ENCODE measurements around the gene CPEB1.

CPEB1 gene

GRCh38 chr15:82635798-82636197, 11.4 kb downstream of the CPEB1 start:
- no peak for DNase-seq (ENCODE audit: low spot score)
- CTCF ChIA-PET, result interaction anchor here (0.6 kb wide), 1 partner anchor 8 kb away, joined by 3 read pairs; no protein-coding TSS in a partner anchor
- no peak for TF ChIP-seq CTCF (conservative IDR thresholded peaks at IDR 0.05; ENCODE audit: low read depth)
- H3K27ac ChIP-seq, result no peak overlapping the region
- POLR2A ChIA-PET (ENCODE audit: low non-redundant PET), result interaction anchor here (0.6 kb wide), 1 partner anchor 46 kb away, joined by 7 read pairs; no protein-coding TSS in a partner anchor

GRCh38 chr15:82630033-82630432, 17.1 kb downstream of the CPEB1 start:
- DNase-seq (ENCODE audit: low spot score), result no peak
- H3K27ac ChIP-seq, result no peak overlapping the region
- POLR2A ChIA-PET (ENCODE audit: low non-redundant PET), result no interaction called here
- TF ChIP-seq CTCF (conservative IDR thresholded peaks at IDR 0.05; ENCODE audit: low read depth), result no peak
- CTCF ChIA-PET, result no interaction called here

GRCh38 chr15:82625136-82625535, 22.0 kb downstream of the CPEB1 start:
- no peak overlapping the region for H3K27ac ChIP-seq
- TF ChIP-seq CTCF (conservative IDR thresholded peaks at IDR 0.05; ENCODE audit: low read depth), result no peak
- no peak for DNase-seq (ENCODE audit: low spot score)
- ChIA-PET CTCF (no interaction called here), POLR2A (ENCODE audit: low non-redundant PET) (no interaction called here)

- POLR2A ChIA-PET (ENCODE audit: low non-redundant PET), result no interaction called here
- TF ChIP-seq CTCF (conservative IDR thresholded peaks at IDR 0.05; ENCODE audit: low read depth), result no peak
Measured at GRCh38 chr15:82624438-82624837, 22.7 kb downstream of the CPEB1 start.

GRCh38 chr15:82624008-82624407, 23.2 kb downstream of the CPEB1 start:
- ChIA-PET POLR2A (ENCODE audit: low non-redundant PET) (no interaction called here), CTCF (interaction anchor here (0.6 to 0.7 kb wide), 2 partner anchors 54 to 70 kb away, joined by 3 to 5 read pairs; no protein-coding TSS in a partner anchor)

More at GRCh38 chr15:82624438-82624837, 22.7 kb downstream of the CPEB1 start:
- H3K27ac ChIP-seq, result no peak overlapping the region
- no peak for DNase-seq (ENCODE audit: low spot score)
- CTCF ChIA-PET, result interaction anchor here (0.6 kb wide), 1 partner anchor 71 kb away, joined by 5 read pairs; no protein-coding TSS in a partner anchor

GRCh38 chr15:82621970-82622369, 25.2 kb downstream of the CPEB1 start:
- ChIA-PET CTCF (interaction anchor here (0.6 to 1.4 kb wide), 2 partner anchors 9 to 14 kb away, joined by 3 to 5 read pairs; no protein-coding TSS in a partner anchor), POLR2A (ENCODE audit: low non-redundant PET) (no interaction called here)
- no peak for DNase-seq (ENCODE audit: low spot score)
- no peak for TF ChIP-seq CTCF (conservative IDR thresholded peaks at IDR 0.05; ENCODE audit: low read depth)
- no peak overlapping the region for H3K27ac ChIP-seq

More at GRCh38 chr15:82624008-82624407, 23.2 kb downstream of the CPEB1 start:
- TF ChIP-seq CTCF (conservative IDR thresholded peaks at IDR 0.05; ENCODE audit: low read depth), result no peak
- no peak for DNase-seq (ENCODE audit: low spot score)
- H3K27ac ChIP-seq, result no peak overlapping the region

Measured in RWPE1 (cell line).